CD4-positive, CD25-positive, alpha-beta regulatory T cell (primary cell): ENCODE results near the gene GRK4. TPM values are rescaled to one million over a fixed set of nuclear protein-coding genes. Genes with fewer than 3 reads are reported as not detected.

Experiments used
- ATAC-seq, 2 donors: fragments of 150-1000 bp; cut with Tn5 transposase; one replicate each; pipeline ENCODE4 v1.10.0; 2021; ENCODE audit warnings: low read depth in 2 of 2, moderate number of reproducible peaks in 2 of 2, moderate library complexity in 1 of 2
- DNase-seq, 3 donors: peaks; one replicate each; pipeline versions ENCODE4 v3.0.0 to v3.0.0-alpha.2; 2012 to 2022; ENCODE audit warnings: mixed read lengths in 1 of 3
- H3K27ac ChIP-seq: one replicate; pipeline ENCODE4 v1.7.0; 2013; ENCODE audit warnings: mild to moderate bottlenecking, low read length; ENCODE audit not compliant: insufficient read depth, poor library complexity, severe bottlenecking
- H3K27me3 ChIP-seq: one replicate; pipeline ENCODE4 v1.7.0; 2013; ENCODE audit warnings: low read length; ENCODE audit not compliant: control insufficient read depth, insufficient read depth
- H3K36me3 ChIP-seq: one replicate; pipeline ENCODE4 v1.7.0; 2013; ENCODE audit warnings: mild to moderate bottlenecking, low read length, moderate library complexity; ENCODE audit not compliant: control insufficient read depth, insufficient read depth
- H3K4me1 ChIP-seq: 2 replicates; pipeline ENCODE4 v1.7.0; 2013; ENCODE audit warnings: mild to moderate bottlenecking, low read length; ENCODE audit not compliant: insufficient read depth, control insufficient read depth, poor library complexity, severe bottlenecking
- H3K4me3 ChIP-seq: one replicate; pipeline ENCODE4 v1.7.0; 2013; ENCODE audit warnings: low read depth, mild to moderate bottlenecking, low read length, moderate library complexity
- H3K9me3 ChIP-seq, 2 experiments: 1 replicate in 1 of 2; 2 replicates in 1 of 2; pipeline ENCODE4 v1.7.0; 2013; ENCODE audit warnings: low read length in 2 of 2, mild to moderate bottlenecking in 1 of 2, moderate library complexity in 1 of 2; ENCODE audit not compliant: control insufficient read depth in 2 of 2
- H3K27ac Mint-ChIP-seq, 3 donors: one replicate each; pipeline ENCODE4 v1.8.0; 2020 to 2022; ENCODE audit warnings: mild to moderate bottlenecking in 3 of 3, mixed read lengths in 3 of 3, moderate library complexity in 2 of 3
- H3K27me3 Mint-ChIP-seq: one replicate; pipeline ENCODE4 v1.8.0; 2022; ENCODE audit warnings: mild to moderate bottlenecking, mixed read lengths
- H3K36me3 Mint-ChIP-seq: one replicate; pipeline ENCODE4 v1.8.0; 2020; ENCODE audit warnings: mixed read lengths
- H3K4me1 Mint-ChIP-seq, 4 donors: one replicate each; pipeline ENCODE4 v1.8.0; 2020 to 2022; ENCODE audit warnings: mixed read lengths in 4 of 4, mild to moderate bottlenecking in 1 of 4
- H3K4me3 Mint-ChIP-seq, 4 donors: one replicate each; pipeline ENCODE4 v1.8.0; 2020 to 2022; ENCODE audit warnings: mild to moderate bottlenecking in 4 of 4, mixed read lengths in 4 of 4, moderate library complexity in 3 of 4
- H3K9me3 Mint-ChIP-seq, 7 donors: one replicate each; pipeline ENCODE4 v1.8.0; 2020 to 2022; ENCODE audit warnings: mixed read lengths in 7 of 7, mild to moderate bottlenecking in 3 of 7, moderate library complexity in 2 of 7
- polyA plus RNA-seq, 4 donors: library from polyadenylated mRNA; unstranded; fragments of 300-500 nt; fragmentation: Illumina TruSeq; gene quantifications; one replicate each; pipeline ENCODE4 v1.2.3, GENCODE V29; 2021
- total RNA-seq: library from RNA; stranded (reverse); gene quantifications from one replicate; pipeline ENCODE4 v1.2.3, GENCODE V29; 2022

The GRK4 gene
- total and polyA plus RNA-seq, 5 donors from 2014 or later = 0.64 to 2.8 (median 1.2) TPM

DNA sequence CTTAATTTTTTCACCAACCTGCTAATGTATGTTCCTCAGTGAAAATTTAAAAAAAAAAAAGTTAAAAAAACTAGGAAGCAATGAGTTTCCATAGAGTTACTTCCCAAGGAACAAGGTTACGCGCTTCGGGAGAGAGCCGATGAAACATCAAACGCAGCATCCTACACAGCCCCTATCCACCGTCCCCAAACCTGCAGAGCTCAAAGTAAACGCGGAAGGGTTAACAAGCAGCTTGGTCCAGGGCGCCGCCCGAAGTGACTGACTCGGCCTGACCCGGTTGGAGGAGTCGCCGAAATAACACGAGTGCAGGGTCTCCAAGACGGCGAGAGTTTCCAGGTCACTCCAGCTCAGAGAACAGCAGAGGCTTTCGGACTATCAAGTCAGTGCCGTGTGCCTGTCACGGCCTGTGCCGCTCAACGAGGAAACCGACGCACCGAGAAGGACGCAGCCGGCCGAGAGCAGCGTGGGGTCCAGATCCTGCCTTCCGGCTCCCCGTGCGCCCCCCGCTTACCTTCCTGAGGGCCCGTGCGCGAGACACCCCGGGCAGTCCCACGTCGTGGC, 677 bp upstream of the GRK4 start:
- Mint-ChIP-seq H3K27ac (peak overlapping the region; percentile 86 to 95 (median 90)), H3K4me3 (peak overlapping the region; percentile 88 to 97 (median 92)), H3K4me1 (peaks cover 19 to 43% (median 34%) of the 10 kb centered on the region in 4 donors), H3K36me3 (peaks cover 7% of the 10 kb centered on the region), H3K9me3 (no peaks in the 10 kb centered on the region), H3K27me3 (no peaks in the 10 kb centered on the region)
- peak overlapping the region; percentile 91 for H3K4me3 ChIP-seq
- H3K27ac ChIP-seq = peak overlapping the region; percentile 92
- no peaks in the 10 kb centered on the region for H3K27me3 ChIP-seq
- ATAC-seq (peak; percentile 11 to 21), DNase-seq (no peak)
- H3K36me3 ChIP-seq = peaks cover 12% of the 10 kb centered on the region
- H3K9me3 ChIP-seq = no peaks in the 10 kb centered on the region
- peaks cover 28% of the 10 kb centered on the region for H3K4me1 ChIP-seq

DNA sequence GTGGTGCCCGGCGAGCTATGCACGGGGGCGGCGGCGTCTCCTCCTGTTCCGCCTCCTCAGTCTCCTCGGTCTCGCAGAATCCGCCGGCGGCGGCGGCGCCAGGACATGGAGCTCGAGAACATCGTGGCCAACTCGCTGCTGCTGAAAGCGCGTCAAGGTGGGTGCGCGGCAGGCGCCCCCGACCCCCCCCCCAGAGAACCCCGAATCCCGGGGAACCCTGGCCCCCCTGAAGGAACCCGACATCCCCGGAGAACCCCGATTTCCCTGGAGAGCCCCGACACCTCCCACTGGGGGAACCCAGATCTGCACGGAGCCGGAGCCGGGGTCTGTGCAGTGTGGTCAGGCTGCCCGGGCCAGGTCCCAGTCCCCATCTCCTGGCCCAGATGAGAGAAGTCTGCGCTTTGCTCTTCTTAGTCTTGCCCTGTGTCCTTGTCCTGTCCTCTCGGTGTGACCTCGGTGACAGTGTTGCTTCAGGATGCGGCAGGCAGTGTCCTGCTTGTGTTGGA, 648 bp downstream of the GRK4 start:
- Histone ChIP-seq H3K9me3 (no peaks in the 10 kb centered on the region), H3K36me3 (peaks cover 2% of the 10 kb centered on the region), H3K4me1 (peaks cover 28% of the 10 kb centered on the region), H3K27ac (peak overlapping the region; percentile 92), H3K4me3 (peak overlapping the region; percentile 54), H3K27me3 (no peaks in the 10 kb centered on the region)
- peak overlapping the region; percentile 89 to 97 (median 94) for H3K4me3 Mint-ChIP-seq
- ATAC-seq = peak in 1 of 2 donors; percentile 4
- H3K9me3 Mint-ChIP-seq = no peaks in the 10 kb centered on the region
- H3K4me1 Mint-ChIP-seq = peaks cover 13 to 32% (median 25%) of the 10 kb centered on the region in 4 donors
- no peaks in the 10 kb centered on the region for H3K27me3 Mint-ChIP-seq
- peak in 1 of 3 donors; percentile 71 for DNase-seq
- H3K27ac Mint-ChIP-seq = peak overlapping the region in 2 of 3 donors; percentile 52 to 66
- H3K36me3 Mint-ChIP-seq = peaks cover 3% of the 10 kb centered on the region

DNA sequence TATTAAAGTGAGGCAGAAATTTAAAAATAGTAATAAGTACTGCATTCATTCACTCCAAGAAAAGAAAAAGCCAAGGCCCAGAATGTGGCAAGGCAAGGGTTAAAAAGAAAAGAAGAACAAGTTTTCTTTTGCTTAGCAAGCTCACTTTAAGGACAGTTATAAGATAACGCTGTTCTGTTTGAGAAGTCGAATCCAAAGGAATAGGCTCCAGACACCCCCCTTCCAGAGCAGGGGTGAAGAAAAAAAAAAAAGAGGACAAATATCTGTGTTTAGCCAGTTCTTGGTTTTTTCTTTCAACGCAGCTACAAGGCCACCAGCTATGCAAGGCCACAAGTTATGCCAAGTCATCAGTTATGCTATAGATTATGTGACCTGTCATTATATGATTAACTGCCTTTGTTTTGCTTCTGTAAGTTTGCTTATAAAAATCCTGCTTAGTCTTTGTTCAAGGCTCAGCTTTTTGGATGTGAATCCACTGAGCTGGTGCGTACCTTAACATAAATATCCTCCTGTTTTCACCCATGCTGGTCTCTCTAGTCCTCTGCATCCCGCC, 1.4 kb downstream of the GRK4 start:
- Histone ChIP-seq H3K4me3 (peak overlapping the region; percentile 54), H3K36me3 (no peaks in the 10 kb centered on the region), H3K9me3 (no peaks in the 10 kb centered on the region), H3K4me1 (peaks cover 28% of the 10 kb centered on the region), H3K27ac (no peak overlapping the region), H3K27me3 (no peaks in the 10 kb centered on the region)
- Mint-ChIP-seq H3K27ac (peak overlapping the region; percentile 38 to 66 (median 52)), H3K4me3 (peak overlapping the region; percentile 89 to 97 (median 94)), H3K27me3 (no peaks in the 10 kb centered on the region), H3K36me3 (no peaks in the 10 kb centered on the region), H3K9me3 (no peaks in the 10 kb centered on the region), H3K4me1 (peaks cover 9 to 26% (median 20%) of the 10 kb centered on the region in 4 donors)
- ATAC-seq (no peak), DNase-seq (no peak)

DNA sequence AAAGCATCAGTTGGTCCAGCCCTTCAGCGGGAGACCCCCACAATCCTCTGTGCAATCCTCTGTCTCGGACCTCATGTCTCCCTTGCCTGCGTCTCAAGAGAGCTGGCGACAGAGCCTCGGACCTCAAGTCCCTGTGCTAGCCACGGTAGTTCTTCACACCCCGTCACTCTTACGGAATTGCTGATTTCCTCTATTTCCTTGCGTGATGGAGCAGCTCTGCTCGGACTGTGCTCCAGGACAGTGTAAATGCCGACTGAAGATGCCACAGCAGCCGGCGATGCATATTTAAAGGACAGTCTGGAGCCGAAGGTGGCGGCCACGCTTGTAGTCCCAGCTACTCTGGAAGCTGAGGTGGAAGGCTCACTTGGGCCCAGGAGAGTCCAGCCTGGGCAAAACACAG, 1.9 kb downstream of the GRK4 start:
- Mint-ChIP-seq H3K4me3 (peak overlapping the region; percentile 89 to 97 (median 94)), H3K27me3 (no peaks in the 10 kb centered on the region), H3K9me3 (no peaks in the 10 kb centered on the region), H3K27ac (no peak overlapping the region), H3K4me1 (peaks cover 8 to 22% (median 19%) of the 10 kb centered on the region in 4 donors), H3K36me3 (no peaks in the 10 kb centered on the region)
- H3K27ac ChIP-seq = no peak overlapping the region
- no peaks in the 10 kb centered on the region for H3K27me3 ChIP-seq
- no peaks in the 10 kb centered on the region for H3K36me3 ChIP-seq
- no peak overlapping the region for H3K4me3 ChIP-seq
- no peaks in the 10 kb centered on the region for H3K9me3 ChIP-seq
- no peak for DNase-seq
- ATAC-seq = no peak
- peaks cover 28% of the 10 kb centered on the region for H3K4me1 ChIP-seq

DNA sequence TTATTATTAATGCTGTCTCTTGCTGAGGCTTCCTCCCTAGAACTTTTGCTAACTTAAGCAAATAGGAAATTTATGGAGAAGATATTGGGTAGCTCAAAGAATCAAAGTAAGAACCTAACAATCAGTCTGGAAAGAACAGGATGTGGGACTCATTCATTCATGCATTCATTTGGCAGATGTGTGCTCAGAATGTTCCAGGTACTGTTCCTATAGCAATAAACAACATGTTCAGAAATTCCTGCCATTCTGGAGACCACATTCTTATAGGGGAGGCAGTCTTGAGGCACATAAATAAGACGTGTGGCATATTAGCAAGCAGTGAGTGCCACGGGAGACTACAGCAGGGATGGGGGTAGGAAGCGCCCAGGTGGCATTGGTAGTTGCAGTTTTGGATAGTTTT, 5.0 kb downstream of the GRK4 start:
- Mint-ChIP-seq H3K4me3 (peak overlapping the region in 1 of 4 donors; percentile 54), H3K4me1 (peaks cover 0 to 9% (median 6%) of the 10 kb centered on the region in 4 donors), H3K27ac (no peak overlapping the region), H3K27me3 (no peaks in the 10 kb centered on the region), H3K9me3 (no peaks in the 10 kb centered on the region), H3K36me3 (no peaks in the 10 kb centered on the region)
- Histone ChIP-seq H3K27me3 (no peaks in the 10 kb centered on the region), H3K4me3 (no peak overlapping the region), H3K9me3 (no peaks in the 10 kb centered on the region), H3K27ac (no peak overlapping the region), H3K4me1 (peaks cover 9% of the 10 kb centered on the region), H3K36me3 (no peaks in the 10 kb centered on the region)
- ATAC-seq (no peak), DNase-seq (no peak)

DNA sequence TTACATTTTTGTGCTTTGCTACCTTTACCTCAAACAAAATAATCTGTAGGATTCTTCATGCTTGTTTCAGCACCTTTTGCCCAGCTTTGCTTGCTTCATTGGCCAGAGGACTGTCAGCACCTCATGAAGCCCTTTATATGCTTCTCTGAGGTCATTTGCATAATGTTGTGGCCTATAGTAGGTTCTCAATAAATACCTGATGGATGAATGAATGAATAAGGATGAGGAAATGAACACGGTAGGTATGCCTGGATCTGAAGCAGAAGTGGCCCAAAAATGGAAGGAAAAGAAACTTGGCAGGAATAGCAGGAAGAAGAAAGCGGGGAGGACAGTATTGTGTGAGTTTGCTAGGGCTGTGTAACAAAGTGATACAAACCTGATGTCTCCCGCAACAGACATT, 7.9 kb downstream of the GRK4 start:
- ATAC-seq = no peak
- Mint-ChIP-seq H3K27me3 (peaks cover 6% of the 10 kb centered on the region), H3K27ac (no peak overlapping the region), H3K36me3 (peaks cover 5% of the 10 kb centered on the region), H3K9me3 (no peaks in the 10 kb centered on the region), H3K4me1 (no peaks in the 10 kb centered on the region), H3K4me3 (no peak overlapping the region)
- H3K27ac ChIP-seq = no peak overlapping the region
- no peaks in the 10 kb centered on the region for H3K27me3 ChIP-seq
- no peaks in the 10 kb centered on the region for H3K36me3 ChIP-seq
- no peaks in the 10 kb centered on the region for H3K9me3 ChIP-seq
- no peak for DNase-seq
- no peaks in the 10 kb centered on the region for H3K4me1 ChIP-seq
- H3K4me3 ChIP-seq = no peak overlapping the region

DNA sequence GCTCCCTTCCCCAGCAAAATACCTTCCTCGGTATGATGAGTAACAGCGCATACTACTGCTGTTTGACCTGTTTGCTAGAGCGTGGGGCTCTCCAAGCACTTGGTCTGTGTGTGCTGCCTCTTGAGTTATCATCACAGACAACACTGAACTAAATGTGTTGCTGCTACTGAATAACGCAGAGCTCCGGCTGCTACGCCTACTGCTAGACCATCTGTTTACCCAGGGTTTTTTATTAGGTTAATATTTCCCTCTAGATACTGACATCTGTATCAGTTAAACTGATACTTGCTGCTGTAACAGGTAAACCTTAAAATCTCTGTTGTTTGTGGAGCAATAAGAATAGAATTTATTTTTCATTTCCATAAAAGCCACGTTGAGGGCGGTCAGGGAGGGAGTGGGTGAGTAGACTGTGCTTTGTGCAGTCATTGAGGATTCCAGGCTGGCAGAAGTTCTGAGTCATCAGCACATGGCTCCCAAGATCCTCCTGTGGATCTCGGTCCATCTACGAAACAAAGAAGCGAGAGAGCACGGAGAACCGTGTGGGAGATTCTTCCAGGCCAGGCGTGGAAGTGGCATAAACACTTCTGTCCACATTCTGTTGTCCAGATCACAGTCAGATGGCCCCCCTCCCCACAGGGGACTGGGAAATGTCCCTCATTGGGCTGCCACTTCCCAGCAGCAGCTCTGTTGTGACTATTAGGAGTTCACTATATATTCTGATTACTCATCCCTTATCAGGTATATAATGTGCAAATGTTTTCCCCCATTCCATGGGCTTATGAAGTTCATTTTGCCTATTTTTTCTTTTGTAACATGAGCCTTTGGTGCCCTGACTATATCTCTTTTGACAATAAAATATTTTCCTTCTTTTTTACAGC, 14.1 kb downstream of the GRK4 start:
- peaks cover 0 to 5% (median 2%) of the 10 kb centered on the region in 7 donors for H3K9me3 Mint-ChIP-seq
- H3K27me3 Mint-ChIP-seq = peaks cover 15% of the 10 kb centered on the region
- no peaks in the 10 kb centered on the region for H3K27me3 ChIP-seq
- no peaks in the 10 kb centered on the region for H3K4me1 ChIP-seq
- no peak overlapping the region for H3K27ac Mint-ChIP-seq
- no peak for ATAC-seq
- peaks cover 0 to 18% of the 10 kb centered on the region in 2 experiments for H3K9me3 ChIP-seq
- no peak for DNase-seq
- H3K4me3 Mint-ChIP-seq = no peak overlapping the region
- H3K4me3 ChIP-seq = no peak overlapping the region
- H3K4me1 Mint-ChIP-seq = peaks cover 0 to 4% (median 0%) of the 10 kb centered on the region in 4 donors
- H3K27ac ChIP-seq = no peak overlapping the region
- peaks cover 5% of the 10 kb centered on the region for H3K36me3 Mint-ChIP-seq
- no peaks in the 10 kb centered on the region for H3K36me3 ChIP-seq
